ENCODE data around the gene GLT6D1. TPM values are rescaled to one million over a fixed set of nuclear protein-coding genes. Genes with fewer than 3 reads are reported as not detected.

GLT6D1 gene
- total and polyA plus RNA-seq, 2 of the 4 experiments (the other 2 are of a cell fraction), result not detected

GRCh38 chr9:135620558-135620957 lies 18.8 kb downstream of the GLT6D1 start:
- H2BK20ac ChIP-seq (ENCODE audit: low read depth, low read length), result no peak overlapping the region
- ATAC-seq (ENCODE audit: low read depth) (no peak), DNase-seq (no peak)
- H4K20me1 ChIP-seq (ENCODE audit: insufficient read depth, low read length), result no peaks in the 10 kb centered on the region
- no peaks in the 10 kb centered on the region for H3K36me3 ChIP-seq (ENCODE audit: control insufficient read depth, insufficient read depth, low read length)
- H3K27me3 ChIP-seq (ENCODE audit: control insufficient read depth, insufficient read depth, low read length), result no peaks in the 10 kb centered on the region; the same call in 1 of the 2 replicates
- in situ Hi-C loops (cut with MboI; ENCODE audit: low sequenced_read_pairs) (loop anchor here (25.0 kb wide), 1 partner anchor 317 kb away; no protein-coding TSS in a partner anchor), dilution Hi-C loops (cut with HindIII; ENCODE audit: low sequenced_read_pairs, unreplicated experiment) (no loop called here), intact Hi-C loops (cut with micrococcal nuclease) (no loop called here)
- H2AK5ac ChIP-seq (ENCODE audit: low read depth, low read length), result no peak overlapping the region
- H4K91ac ChIP-seq (ENCODE audit: insufficient read depth, low read depth, low read length), result no peak overlapping the region
- H3K79me1 ChIP-seq (ENCODE audit: low read depth in 1 of 2, low read length in 2 of 2), result no peaks in the 10 kb centered on the region
- H3K4ac ChIP-seq (ENCODE audit: low read depth, low read length), result no peak overlapping the region
- H2AK9ac ChIP-seq (replicated peaks; ENCODE audit: low read depth, low read length, poor library complexity), result no peak overlapping the region
- H3K4me3 ChIP-seq (ENCODE audit: insufficient read depth, low read depth, low read length), result no peak overlapping the region
- H2BK120ac ChIP-seq (ENCODE audit: low read depth, low read length), result no peak overlapping the region
- H2BK15ac ChIP-seq (ENCODE audit: low read depth, low read length), result no peak overlapping the region
- no peak overlapping the region for H3K18ac ChIP-seq (ENCODE audit: low read depth, low read length)
- H3K4me1 ChIP-seq (ENCODE audit: control insufficient read depth, insufficient read depth, low read length), result no peaks in the 10 kb centered on the region
- CTCF ChIA-PET, result no interaction called here
- no peak for TF ChIP-seq FOS (IDR thresholded peaks at IDR 0.05; ENCODE audit: low read depth, low read length)
- no peak overlapping the region for H2AFZ ChIP-seq (replicated peaks; ENCODE audit: low read length, poor library complexity)
- POLR2A ChIA-PET (ENCODE audit: unreplicated experiment), result no interaction called here
- no peak overlapping the region for H3K4me2 ChIP-seq (ENCODE audit: low read depth, low read length)
- H4K5ac ChIP-seq (ENCODE audit: low read depth, low read length), result no peak overlapping the region
- H3K14ac ChIP-seq (replicated peaks; ENCODE audit: low read depth, low read length), result no peak overlapping the region
- no peak overlapping the region for H3K23ac ChIP-seq (ENCODE audit: low read depth, low read length)
- H3K56ac ChIP-seq (ENCODE audit: extremely low read depth, insufficient read depth, low read length), result no peak overlapping the region
- H3K9me3 ChIP-seq (ENCODE audit: control insufficient read depth, insufficient read depth, low read length), result no peaks in the 10 kb centered on the region
- H3K9me1 ChIP-seq (ENCODE audit: insufficient read depth, low read length), result no peaks in the 10 kb centered on the region
- no TSS peak for BruUV-seq (replicated peaks)
- no peak overlapping the region for H3K9ac ChIP-seq (ENCODE audit: low read depth, low read length)
- no peak overlapping the region for H4K8ac ChIP-seq (ENCODE audit: low read depth in 2 of 2, low read length in 2 of 2)
- WGBS, 2 experiments (ENCODE audit: extremely low coverage in 2 of 2, insufficient read length in 1 of 2), result no CpG with 5 or more reads among the region's 7 CpGs
- H3K27ac ChIP-seq (ENCODE audit: insufficient read depth, low read length), result no peak overlapping the region
- H2BK5ac ChIP-seq (ENCODE audit: low read depth, low read length, poor library complexity, severe bottlenecking), result no peak overlapping the region

Data from IMR-90 (cell line).